Stimulated activated CD8-positive, alpha-beta memory T cell treated with anti-CD3 and anti-CD28 coated beads, Interleukin-4, amount 100 ng/mL, for 24 hours (primary cell): ENCODE measurements around the gene PHACTR3.
"Not testable (repeated sequence)": the region's sequence is repeated elsewhere in the genome, so short reads cannot be mapped to it uniquely, and the experiment has no call there.

Experiments
- DNase-seq: peaks from one replicate; pipeline ENCODE4 v3.0.0-alpha.2; 2020; ENCODE audit warnings: low read depth

Gene PHACTR3

GRCh38 chr20:59603781-59604541 lies at the start of gene PHACTR3:
Gene PHACTR3, plus strand, starts transcription at chr20:59604540. Its CDS starts 475 bp downstream, at chr20:59605015.
- no peak for DNase-seq

- not testable (repeated sequence) for DNase-seq
These were observed 46.4 kb upstream of the PHACTR3 start for GRCh38 chr20:59557733-59558529.

- DNase-seq = no peak
These were observed 45.1 kb upstream of the PHACTR3 start for GRCh38 chr20:59559024-59559817.

- DNase-seq = no peak
These were observed 44.5 kb upstream of the PHACTR3 start for GRCh38 chr20:59559863-59560262.

- DNase-seq = no peak
These were observed 43.6 kb upstream of the PHACTR3 start for GRCh38 chr20:59560588-59561227.

GRCh38 chr20:59561228-59561605 lies 43.1 kb upstream of the PHACTR3 start:
- no peak for DNase-seq

- DNase-seq = no peak
These were observed 42.6 kb upstream of the PHACTR3 start for GRCh38 chr20:59561614-59562277.

GRCh38 chr20:59564171-59564570 lies 40.2 kb upstream of the PHACTR3 start:
- no peak for DNase-seq

- DNase-seq = no peak
These were observed 39.4 kb upstream of the PHACTR3 start for GRCh38 chr20:59564943-59565342.

- no peak for DNase-seq
These were observed 38.4 kb upstream of the PHACTR3 start for GRCh38 chr20:59565768-59566461.

GRCh38 chr20:59566631-59567524 lies 37.5 kb upstream of the PHACTR3 start:
- no peak for DNase-seq

GRCh38 chr20:59567585-59568508 lies 36.5 kb upstream of the PHACTR3 start:
- no peak for DNase-seq

GRCh38 chr20:59568509-59569024 lies 35.8 kb upstream of the PHACTR3 start:
- DNase-seq = no peak

- DNase-seq = no peak
These were observed 35.0 kb upstream of the PHACTR3 start for GRCh38 chr20:59569305-59569704.

- DNase-seq = no peak
These were observed 33.2 kb upstream of the PHACTR3 start for GRCh38 chr20:59571151-59571550.

- peak; percentile 23 for DNase-seq
These were observed 32.6 kb upstream of the PHACTR3 start for GRCh38 chr20:59571551-59572314.

- no peak for DNase-seq
These were observed 31.8 kb upstream of the PHACTR3 start for GRCh38 chr20:59572515-59572914.

GRCh38 chr20:59573837-59574236 lies 30.5 kb upstream of the PHACTR3 start:
- no peak for DNase-seq
